ENCODE data around the gene SLC7A14.

The SLC7A14 gene

DNA sequence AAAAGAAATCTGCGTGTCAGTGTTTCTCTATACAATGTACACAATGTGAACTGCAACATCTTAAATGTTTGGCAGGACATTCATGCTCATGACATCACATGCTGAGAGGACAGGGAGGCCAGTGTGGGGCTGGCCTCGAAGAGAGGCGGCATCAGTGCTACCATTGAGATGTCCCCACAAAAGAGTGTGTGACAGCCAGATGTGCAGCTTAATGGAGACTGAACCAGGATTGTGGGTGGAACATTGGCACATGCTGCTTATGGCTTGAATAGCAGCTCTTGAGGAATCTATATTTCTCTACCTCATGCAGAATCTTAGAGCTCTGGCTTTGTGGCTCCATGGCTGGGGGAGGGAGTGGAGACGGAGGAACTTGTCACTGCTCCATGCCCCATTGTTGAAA lies 148.7 kb downstream of the SLC7A14 start:
- H3K4me3 ChIP-seq (ENCODE audit: low read length, poor library complexity, severe bottlenecking), result no peak overlapping the region
- TF ChIP-seq, protein P1, sequence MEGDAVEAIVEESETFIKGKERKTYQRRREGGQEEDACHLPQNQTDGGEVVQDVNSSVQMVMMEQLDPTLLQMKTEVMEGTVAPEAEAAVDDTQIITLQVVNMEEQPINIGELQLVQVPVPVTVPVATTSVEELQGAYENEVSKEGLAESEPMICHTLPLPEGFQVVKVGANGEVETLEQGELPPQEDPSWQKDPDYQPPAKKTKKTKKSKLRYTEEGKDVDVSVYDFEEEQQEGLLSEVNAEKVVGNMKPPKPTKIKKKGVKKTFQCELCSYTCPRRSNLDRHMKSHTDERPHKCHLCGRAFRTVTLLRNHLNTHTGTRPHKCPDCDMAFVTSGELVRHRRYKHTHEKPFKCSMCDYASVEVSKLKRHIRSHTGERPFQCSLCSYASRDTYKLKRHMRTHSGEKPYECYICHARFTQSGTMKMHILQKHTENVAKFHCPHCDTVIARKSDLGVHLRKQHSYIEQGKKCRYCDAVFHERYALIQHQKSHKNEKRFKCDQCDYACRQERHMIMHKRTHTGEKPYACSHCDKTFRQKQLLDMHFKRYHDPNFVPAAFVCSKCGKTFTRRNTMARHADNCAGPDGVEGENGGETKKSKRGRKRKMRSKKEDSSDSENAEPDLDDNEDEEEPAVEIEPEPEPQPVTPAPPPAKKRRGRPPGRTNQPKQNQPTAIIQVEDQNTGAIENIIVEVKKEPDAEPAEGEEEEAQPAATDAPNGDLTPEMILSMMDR (conservative IDR thresholded peaks at IDR 0.05; ENCODE audit: low read length), result no peak
- TF ChIP-seq EZH2phosphoT487 (IDR thresholded peaks at IDR 0.05; ENCODE audit: borderline replicate concordance), result no peak
- H2AFZ ChIP-seq (ENCODE audit: low read length), result no peak overlapping the region
- H3K9me3 ChIP-seq (ENCODE audit: insufficient read depth, low read depth, low read length), result no peaks in the 10 kb centered on the region
- H3K9ac ChIP-seq (ENCODE audit: low read depth, low read length, poor library complexity, severe bottlenecking), result no peak overlapping the region
- H3K9me2 ChIP-seq (replicated peaks; ENCODE audit: low read depth, low read length), result no peaks in the 10 kb centered on the region
- H3K27me3 ChIP-seq (ENCODE audit: insufficient read depth, low read length, poor library complexity, severe bottlenecking), result no peaks in the 10 kb centered on the region
- no peak overlapping the region for H3K4me2 ChIP-seq (ENCODE audit: low read depth, low read length, poor library complexity, severe bottlenecking)
- no peaks in the 10 kb centered on the region for H3K36me3 ChIP-seq (ENCODE audit: insufficient read depth, low read length)
- H3K79me2 ChIP-seq (ENCODE audit: insufficient read depth, low read length), result no peaks in the 10 kb centered on the region
- H3F3A ChIP-seq (ENCODE audit: low read depth), result no peaks in the 10 kb centered on the region
- no peaks in the 10 kb centered on the region for H4K20me1 ChIP-seq (ENCODE audit: insufficient read depth, low read length, poor library complexity, severe bottlenecking)
- H3K4me1 ChIP-seq (ENCODE audit: insufficient read depth, low read length, poor library complexity, severe bottlenecking), result no peaks in the 10 kb centered on the region

DNA sequence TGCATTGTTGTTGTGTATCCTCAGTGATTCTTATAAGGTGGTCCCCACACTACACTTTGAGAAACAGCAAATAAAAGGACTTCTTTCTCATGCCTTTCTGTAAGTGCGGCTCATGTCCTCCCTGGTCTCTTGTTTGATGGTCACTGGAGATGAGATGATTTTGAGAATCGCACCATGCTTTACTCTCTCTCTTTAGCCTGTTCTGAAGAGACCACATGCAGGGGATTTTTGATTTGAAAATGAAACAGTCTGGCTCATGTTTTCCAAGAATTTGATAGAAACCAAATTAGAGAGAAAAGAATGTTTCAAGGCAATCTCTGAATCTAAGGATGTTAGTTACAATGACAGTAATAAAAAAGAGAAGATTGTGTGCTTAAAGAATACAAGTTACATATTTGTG lies 149.2 kb downstream of the SLC7A14 start:
- H4K20me1 ChIP-seq (ENCODE audit: insufficient read depth, low read length, poor library complexity, severe bottlenecking), result no peaks in the 10 kb centered on the region
- no peak overlapping the region for H2AFZ ChIP-seq (ENCODE audit: low read length)
- H3K27me3 ChIP-seq (ENCODE audit: insufficient read depth, low read length, poor library complexity, severe bottlenecking), result no peaks in the 10 kb centered on the region
- H3K79me2 ChIP-seq (ENCODE audit: insufficient read depth, low read length), result no peaks in the 10 kb centered on the region
- H3K9me2 ChIP-seq (replicated peaks; ENCODE audit: low read depth, low read length), result no peaks in the 10 kb centered on the region
- no peaks in the 10 kb centered on the region for H3K4me1 ChIP-seq (ENCODE audit: insufficient read depth, low read length, poor library complexity, severe bottlenecking)
- H3K9me3 ChIP-seq (ENCODE audit: insufficient read depth, low read depth, low read length), result no peaks in the 10 kb centered on the region
- H3F3A ChIP-seq (ENCODE audit: low read depth), result no peaks in the 10 kb centered on the region
- no peak for TF ChIP-seq EZH2phosphoT487 (IDR thresholded peaks at IDR 0.05; ENCODE audit: borderline replicate concordance)
- TF ChIP-seq, protein P1 (conservative IDR thresholded peaks at IDR 0.05; ENCODE audit: low read length), result no peak
- H3K4me3 ChIP-seq (ENCODE audit: low read length, poor library complexity, severe bottlenecking), result no peak overlapping the region
- H3K4me2 ChIP-seq (ENCODE audit: low read depth, low read length, poor library complexity, severe bottlenecking), result no peak overlapping the region
- no peaks in the 10 kb centered on the region for H3K36me3 ChIP-seq (ENCODE audit: insufficient read depth, low read length)
- no peak overlapping the region for H3K9ac ChIP-seq (ENCODE audit: low read depth, low read length, poor library complexity, severe bottlenecking)

- Histone ChIP-seq H3K4me3 (ENCODE audit: low read length, poor library complexity, severe bottlenecking) (no peak overlapping the region), H3K4me2 (ENCODE audit: low read depth, low read length, poor library complexity, severe bottlenecking) (no peak overlapping the region), H3K36me3 (ENCODE audit: insufficient read depth, low read length) (no peaks in the 10 kb centered on the region), H3K9me2 (replicated peaks; ENCODE audit: low read depth, low read length) (no peaks in the 10 kb centered on the region), H3K27me3 (ENCODE audit: insufficient read depth, low read length, poor library complexity, severe bottlenecking) (no peaks in the 10 kb centered on the region), H3K4me1 (ENCODE audit: insufficient read depth, low read length, poor library complexity, severe bottlenecking) (peaks cover 16% of the 10 kb centered on the region), H3K9me3 (ENCODE audit: insufficient read depth, low read depth, low read length) (no peaks in the 10 kb centered on the region), H3K9ac (ENCODE audit: low read depth, low read length, poor library complexity, severe bottlenecking) (no peak overlapping the region), H3F3A (ENCODE audit: low read depth) (no peaks in the 10 kb centered on the region), H4K20me1 (ENCODE audit: insufficient read depth, low read length, poor library complexity, severe bottlenecking) (no peaks in the 10 kb centered on the region), H3K79me2 (ENCODE audit: insufficient read depth, low read length) (no peaks in the 10 kb centered on the region), H2AFZ (ENCODE audit: low read length) (no peak overlapping the region)
- TF ChIP-seq, protein P1 (conservative IDR thresholded peaks at IDR 0.05; ENCODE audit: low read length), result no peak
- no peak for TF ChIP-seq EZH2phosphoT487 (IDR thresholded peaks at IDR 0.05; ENCODE audit: borderline replicate concordance)
These were observed 153.5 kb downstream of the SLC7A14 start for GRCh38 chr3:170432416-170432815.
